MCF 10A (cell line): ENCODE results near the gene DUSP22. TPM values are rescaled to one million over a fixed set of nuclear protein-coding genes. Genes with fewer than 3 reads are reported as not detected.

Source experiments
- BruUV-seq: library from RNA; stranded (reverse); fragments of 400-500 nt; replicated peaks from 2 replicates; lab custom pipeline; 2021; lab: Mats Ljungman, UMichigan
- CTCF ChIA-PET: fragments of 300-600 bp; sonication (Branson Sonifier 250); formaldehyde crosslinking; extraction: SDS; loops from one replicate; lab custom pipeline; 2021; ENCODE audit warnings: antibody characterized with exemption, inconsistent platforms; lab: Yijun Ruan, JAX
- POLR2A ChIA-PET: fragments of 300-600, 350-650 bp; sonication (Branson Sonifier 250); formaldehyde crosslinking; extraction: SDS; loops from one replicate; lab custom pipeline; 2020; ENCODE audit warnings: antibody characterized with exemption, inconsistent platforms; lab: Yijun Ruan, JAX
- DNase-seq: peaks from one replicate; pipeline ENCODE4 v3.0.0-alpha.2; 2018; ENCODE audit not compliant: unreplicated experiment
- H3K27ac Mint-ChIP-seq: one replicate; pipeline ENCODE4 v1.8.0; 2022; ENCODE audit warnings: mild to moderate bottlenecking, low read depth, mixed read lengths; ENCODE audit not compliant: unreplicated experiment
- H3K27me3 Mint-ChIP-seq: one replicate; pipeline ENCODE4 v1.8.0; 2022; ENCODE audit warnings: mixed read lengths; ENCODE audit not compliant: insufficient read depth, unreplicated experiment
- H3K36me3 Mint-ChIP-seq: one replicate; pipeline ENCODE4 v1.8.0; 2022; ENCODE audit warnings: mild to moderate bottlenecking, moderate library complexity, mixed read lengths; ENCODE audit not compliant: insufficient read depth, unreplicated experiment
- H3K4me1 Mint-ChIP-seq: one replicate; pipeline ENCODE4 v1.8.0; 2022; ENCODE audit warnings: mixed read lengths; ENCODE audit not compliant: insufficient read depth, unreplicated experiment
- H3K4me3 Mint-ChIP-seq: one replicate; pipeline ENCODE4 v1.8.0; 2022; ENCODE audit warnings: mild to moderate bottlenecking, moderate library complexity, mixed read lengths; ENCODE audit not compliant: unreplicated experiment
- H3K9me3 Mint-ChIP-seq: one replicate; pipeline ENCODE4 v1.8.0; 2022; ENCODE audit warnings: mixed read lengths; ENCODE audit not compliant: unreplicated experiment
- intact Hi-C: fragments of 100-400 bp; cut with micrococcal nuclease; formaldehyde crosslinking; loops from 2 replicates; pipeline ENCODE4 v1.14.1; 2022
- total RNA-seq: library from RNA; stranded (reverse); gene quantifications from 2 replicates; pipeline ENCODE4 v1.2.3, GENCODE V29; 2022
- TF ChIP-seq, protein P1 (sequence below): fragments of 200-600 bp; IDR thresholded peaks from one replicate; pipeline ENCODE4 v1.8.0; 2022; ENCODE audit warnings: antibody characterized with exemption, mild to moderate bottlenecking; ENCODE audit not compliant: unreplicated experiment

DUSP22 gene
- total RNA-seq, 1 experiment from 2014 or later: 29.4 TPM

GRCh38 chr6:319177-320131 is 27.2 kb downstream of the DUSP22 start:
- H3K9me3 Mint-ChIP-seq: peaks cover 7% of the 10 kb centered on the region
- H3K4me1 Mint-ChIP-seq: no peaks in the 10 kb centered on the region
- no peak for DNase-seq
- no TSS peak for BruUV-seq
- no peaks in the 10 kb centered on the region for H3K27me3 Mint-ChIP-seq
- CTCF ChIA-PET: interaction anchor here (0.7 to 1.5 kb wide), 2 partner anchors 150 to 172 kb away, joined by 3 read pairs; no protein-coding TSS in a partner anchor
- intact Hi-C loops: no loop called here
- peaks cover 4% of the 10 kb centered on the region for H3K36me3 Mint-ChIP-seq
- no peak overlapping the region for H3K4me3 Mint-ChIP-seq
- H3K27ac Mint-ChIP-seq: no peak overlapping the region
- POLR2A ChIA-PET: interaction anchor here (0.7 to 1.3 kb wide), 3 partner anchors 13 to 26 kb away, joined by 3 read pairs; no protein-coding TSS in a partner anchor
- TF ChIP-seq, protein P1, sequence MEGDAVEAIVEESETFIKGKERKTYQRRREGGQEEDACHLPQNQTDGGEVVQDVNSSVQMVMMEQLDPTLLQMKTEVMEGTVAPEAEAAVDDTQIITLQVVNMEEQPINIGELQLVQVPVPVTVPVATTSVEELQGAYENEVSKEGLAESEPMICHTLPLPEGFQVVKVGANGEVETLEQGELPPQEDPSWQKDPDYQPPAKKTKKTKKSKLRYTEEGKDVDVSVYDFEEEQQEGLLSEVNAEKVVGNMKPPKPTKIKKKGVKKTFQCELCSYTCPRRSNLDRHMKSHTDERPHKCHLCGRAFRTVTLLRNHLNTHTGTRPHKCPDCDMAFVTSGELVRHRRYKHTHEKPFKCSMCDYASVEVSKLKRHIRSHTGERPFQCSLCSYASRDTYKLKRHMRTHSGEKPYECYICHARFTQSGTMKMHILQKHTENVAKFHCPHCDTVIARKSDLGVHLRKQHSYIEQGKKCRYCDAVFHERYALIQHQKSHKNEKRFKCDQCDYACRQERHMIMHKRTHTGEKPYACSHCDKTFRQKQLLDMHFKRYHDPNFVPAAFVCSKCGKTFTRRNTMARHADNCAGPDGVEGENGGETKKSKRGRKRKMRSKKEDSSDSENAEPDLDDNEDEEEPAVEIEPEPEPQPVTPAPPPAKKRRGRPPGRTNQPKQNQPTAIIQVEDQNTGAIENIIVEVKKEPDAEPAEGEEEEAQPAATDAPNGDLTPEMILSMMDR: no peak

GRCh38 chr6:320351-321157 is 28.3 kb downstream of the DUSP22 start:
- no peaks in the 10 kb centered on the region for H3K4me1 Mint-ChIP-seq

DNA sequence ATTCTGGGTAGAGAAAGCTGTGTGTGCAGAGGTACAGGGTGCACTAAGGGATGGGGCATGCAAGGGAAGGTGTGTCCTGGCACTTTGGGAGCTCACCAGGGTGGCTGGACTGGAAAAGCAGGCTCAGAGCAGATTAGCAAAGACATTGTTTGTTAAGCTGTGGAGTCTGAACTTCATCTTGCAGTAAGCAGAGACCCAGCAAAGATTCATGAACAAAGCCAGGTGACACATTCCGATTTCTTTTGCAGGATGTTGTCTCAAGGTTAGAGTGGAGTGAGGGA is 28.8 kb downstream of the DUSP22 start:
- H3K36me3 Mint-ChIP-seq: peaks cover 4% of the 10 kb centered on the region
- intact Hi-C loops: no loop called here
- CTCF ChIA-PET: no interaction called here
- TF ChIP-seq, protein P1: no peak
- no peaks in the 10 kb centered on the region for H3K27me3 Mint-ChIP-seq
- POLR2A ChIA-PET: no interaction called here
- BruUV-seq: no TSS peak
- H3K9me3 Mint-ChIP-seq: no peaks in the 10 kb centered on the region
- no peak overlapping the region for H3K27ac Mint-ChIP-seq
- no peak for DNase-seq
- H3K4me1 Mint-ChIP-seq: no peaks in the 10 kb centered on the region
- no peak overlapping the region for H3K4me3 Mint-ChIP-seq

More at GRCh38 chr6:320351-321157, 28.3 kb downstream of the DUSP22 start:
- TF ChIP-seq, protein P1: no peak
- DNase-seq: no peak
- intact Hi-C loops: no loop called here
- Mint-ChIP-seq H3K27ac (no peak overlapping the region), H3K36me3 (peaks cover 4% of the 10 kb centered on the region), H3K27me3 (no peaks in the 10 kb centered on the region), H3K4me3 (no peak overlapping the region), H3K9me3 (peaks cover 4% of the 10 kb centered on the region)
- no TSS peak for BruUV-seq
- CTCF ChIA-PET: no interaction called here
- POLR2A ChIA-PET: interaction anchor here (1.1 to 1.3 kb wide), 2 partner anchors 11 to 18 kb away, joined by 3 read pairs; no protein-coding TSS in a partner anchor
